Lower leg skin (tissue), 4 donors: ENCODE data around the gene SPDYE2. TPM values are rescaled to one million over a fixed set of nuclear protein-coding genes. Genes with fewer than 3 reads are reported as not detected.
"Not testable (repeated sequence)": the region's sequence is repeated elsewhere in the genome, so short reads cannot be mapped to it uniquely, and the experiment has no call there.

Experiments
- DNase-seq, 2 donors: peaks; one replicate each; pipeline ENCODE4 v3.0.0-alpha.2; 2019; ENCODE audit warnings: low spot score in 2 of 2
- H3K4me3 ChIP-seq: fragments of 200-600 bp; sonication (generic); 2 replicates; pipeline ENCODE4 v1.5.1; 2017; ENCODE audit warnings: mild to moderate bottlenecking, low read depth; ENCODE audit not compliant: poor library complexity, severe bottlenecking
- WGBS, 2 donors: methylation state at CpG; one replicate each; pipeline ENCODE4 v1.1.5; 2018; 5-methylcytosine and 5-hydroxymethylcytosine counted together
- intact Hi-C: fragments of 100-400 bp; cut with DNase I; formaldehyde crosslinking; loops from one replicate; pipeline ENCODE4 v1.15.0; 2023; ENCODE audit warnings: low total_unique reads
- total RNA-seq, 4 donors: library from RNA; depleted of rRNA; stranded (reverse); fragments of >200 nt; gene quantifications; one replicate each; pipeline ENCODE4 v1.1.0, GENCODE V29; 2016

Gene SPDYE2
- total RNA-seq, 4 donors from 2014 or later: 0.39 TPM; not detected in 3

DNA sequence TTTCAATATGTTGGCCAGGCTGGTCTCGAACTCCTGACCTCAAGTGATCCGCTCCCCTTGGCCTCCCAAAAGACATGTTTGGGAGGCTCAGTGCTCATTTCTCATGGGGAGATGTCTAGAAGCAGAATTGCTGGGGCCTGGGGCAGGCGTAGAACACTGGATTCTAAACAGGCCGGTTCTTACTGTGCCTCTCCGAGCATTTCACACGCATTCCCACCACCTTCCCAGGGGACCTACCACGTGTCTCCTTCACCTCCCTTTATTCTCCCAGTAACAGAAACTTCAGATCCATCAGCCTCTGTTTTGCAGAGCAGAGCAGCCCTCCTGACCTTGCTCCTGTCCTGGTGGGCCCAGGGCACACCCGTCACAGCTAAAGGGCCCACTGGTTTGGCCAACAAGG lies 23.8 kb upstream of the SPDYE2 start:
- DNase-seq, H3K4me3 ChIP-seq, intact Hi-C loops: not testable (repeated sequence)
- 60 to 100% methylated on average over 1 of the region's 8 CpGs for WGBS, 2 donors

DNA sequence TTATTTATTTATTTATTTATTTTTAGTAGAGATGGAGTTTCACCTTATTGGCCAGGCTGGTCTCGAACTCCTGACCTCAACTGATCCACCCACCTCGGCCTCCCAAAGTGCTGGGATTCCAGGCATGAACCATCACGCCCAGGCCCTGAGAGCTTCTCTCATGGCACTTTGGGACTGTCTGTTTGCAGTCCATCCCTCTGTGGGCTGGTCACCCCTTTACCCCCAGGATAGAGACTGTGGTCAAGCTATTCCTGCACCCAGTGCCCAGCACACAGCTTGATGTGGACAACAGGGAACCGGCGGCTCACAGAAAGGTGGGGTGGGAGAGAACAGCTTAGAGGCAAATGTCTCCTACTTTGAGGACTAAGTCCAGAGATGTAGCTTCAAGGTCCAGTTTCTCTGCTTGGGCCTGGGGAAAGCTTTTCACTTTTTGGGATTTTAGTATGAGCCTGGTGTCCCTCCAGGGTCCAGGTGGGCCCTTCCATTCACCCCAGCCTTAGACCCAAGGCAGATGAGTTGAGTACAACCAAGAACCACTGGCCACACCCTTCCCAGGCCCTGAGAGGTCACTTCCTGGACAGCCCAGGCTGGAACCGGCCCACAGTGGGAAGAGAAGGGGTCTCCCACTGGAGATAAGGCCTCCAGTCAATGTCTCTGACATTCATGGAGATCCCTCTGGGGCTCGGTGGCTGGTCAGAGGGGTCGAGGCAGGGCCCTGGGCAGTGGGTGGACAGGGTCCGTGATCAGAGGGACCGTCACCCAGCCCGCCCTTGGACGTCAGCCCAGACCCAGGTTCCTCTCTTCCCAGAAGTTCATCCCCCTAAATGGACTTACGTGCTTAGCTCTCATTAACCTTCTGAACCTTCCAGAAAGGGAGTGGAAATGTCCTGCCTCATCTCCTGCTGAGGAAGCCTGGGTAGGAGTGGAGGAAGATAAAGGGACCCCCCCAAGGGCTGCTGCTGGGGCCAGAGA lies 22.9 kb upstream of the SPDYE2 start:
- H3K4me3 ChIP-seq, intact Hi-C loops: not testable (repeated sequence)
- 71% methylated on average over 1 of the region's 13 CpGs; no CpG with 5 or more reads in 1 of the 2 donors for WGBS, 2 donors
- peak in 1 of 2 donors; percentile 50 for DNase-seq

DNA sequence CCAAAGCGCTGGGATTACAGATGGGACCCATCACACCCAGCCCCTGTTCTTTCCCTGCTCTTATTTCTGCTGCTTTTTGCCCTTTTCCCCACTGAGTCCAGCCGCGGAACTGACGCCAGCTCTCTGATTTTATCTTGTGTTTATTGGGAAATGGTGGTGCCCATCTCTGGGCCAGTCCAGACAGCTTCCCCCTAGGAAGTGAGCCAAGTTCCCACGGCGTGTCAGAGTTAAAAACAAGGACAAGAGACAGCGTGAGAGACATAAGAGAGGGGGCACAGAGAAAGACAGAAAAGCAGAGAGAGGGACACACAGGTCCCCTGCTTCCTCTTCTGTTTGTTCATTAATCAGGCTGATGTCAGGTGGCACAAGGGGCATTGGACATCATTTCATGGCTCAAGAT lies 19.4 kb upstream of the SPDYE2 start:
- H3K4me3 ChIP-seq, intact Hi-C loops: not testable (repeated sequence)
- peak in 1 of 2 donors; percentile 30 for DNase-seq
- no CpG with 5 or more reads among the region's 7 CpGs for WGBS, 2 donors

DNA sequence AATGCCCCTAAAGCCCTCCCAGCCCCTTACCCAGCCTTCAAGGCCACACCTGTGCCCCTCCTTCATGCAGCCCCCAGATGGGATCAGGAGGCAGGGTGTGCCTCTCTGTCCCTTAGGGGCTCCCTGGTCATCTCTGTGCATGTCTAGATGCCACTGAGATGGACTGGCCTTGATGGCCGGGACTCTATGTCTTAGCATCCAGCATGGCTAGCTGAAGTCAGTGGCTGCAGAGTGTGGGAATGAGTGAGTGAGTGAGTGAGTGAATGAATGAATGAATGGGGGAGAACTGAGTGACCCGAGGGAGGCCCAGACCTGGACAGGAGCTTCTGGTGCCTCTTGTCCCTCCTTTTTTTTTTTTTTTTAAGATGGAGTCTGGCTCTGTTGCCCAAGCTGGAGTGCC lies 18.9 kb upstream of the SPDYE2 start:
- 96 to 98% methylated on average over 2 of the region's 2 CpGs for WGBS, 2 donors
- H3K4me3 ChIP-seq, DNase-seq, intact Hi-C loops: not testable (repeated sequence)

DNA sequence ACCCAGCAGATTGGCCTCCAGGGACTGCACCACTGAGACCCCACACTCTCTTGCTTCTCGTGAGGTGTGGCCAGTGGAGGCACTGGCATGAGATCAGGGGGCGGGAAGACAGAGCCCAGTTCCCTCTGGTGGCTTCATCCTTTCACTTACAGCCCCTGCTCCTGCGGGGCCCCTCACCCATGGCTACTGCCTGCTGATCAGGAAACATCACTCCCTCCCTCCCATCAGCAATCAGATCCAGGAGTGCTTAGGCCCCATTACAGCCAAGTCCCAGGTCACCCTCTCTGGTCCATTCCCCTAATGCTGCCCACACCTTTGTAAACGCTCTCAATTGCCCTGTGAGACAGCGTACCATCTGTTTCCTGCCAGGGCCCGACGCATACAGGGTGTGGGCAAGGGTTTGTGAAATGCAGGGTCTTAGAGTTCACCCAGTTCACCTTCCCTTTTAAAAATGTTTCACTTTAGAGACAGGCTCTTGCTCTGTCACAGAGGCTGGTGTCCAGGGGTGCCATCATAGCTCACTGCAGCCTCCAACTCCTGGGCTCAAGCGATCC lies 15.9 kb upstream of the SPDYE2 start:
- H3K4me3 ChIP-seq, intact Hi-C loops, DNase-seq: not testable (repeated sequence)
- 62 to 85% methylated on average over 2 to 5 of the region's 8 CpGs for WGBS, 2 donors

DNA sequence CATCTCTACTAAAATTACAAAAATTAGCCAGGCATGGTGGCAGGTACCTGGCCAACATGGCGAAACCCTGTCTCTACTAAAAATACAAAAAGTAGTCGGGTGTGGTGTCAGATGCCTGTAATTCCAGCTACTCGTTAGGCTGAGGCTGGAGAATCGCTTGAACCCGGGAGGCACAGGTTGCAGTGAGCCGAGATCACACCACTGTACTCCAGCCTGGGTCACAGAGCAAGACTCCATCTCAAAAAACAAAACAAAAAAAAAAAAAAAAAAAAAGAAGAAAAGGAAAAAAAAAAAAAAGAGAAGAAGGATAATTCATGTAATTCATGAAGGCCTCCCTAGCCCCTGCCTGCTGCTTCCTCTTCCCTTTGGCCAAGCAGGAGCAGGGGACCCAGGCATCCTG lies 10.4 kb upstream of the SPDYE2 start:
- H3K4me3 ChIP-seq, DNase-seq, intact Hi-C loops: not testable (repeated sequence)
- WGBS, 2 donors: 86% methylated on average over 5 of the region's 6 CpGs; no CpG with 5 or more reads in 1 of the 2 donors

DNA sequence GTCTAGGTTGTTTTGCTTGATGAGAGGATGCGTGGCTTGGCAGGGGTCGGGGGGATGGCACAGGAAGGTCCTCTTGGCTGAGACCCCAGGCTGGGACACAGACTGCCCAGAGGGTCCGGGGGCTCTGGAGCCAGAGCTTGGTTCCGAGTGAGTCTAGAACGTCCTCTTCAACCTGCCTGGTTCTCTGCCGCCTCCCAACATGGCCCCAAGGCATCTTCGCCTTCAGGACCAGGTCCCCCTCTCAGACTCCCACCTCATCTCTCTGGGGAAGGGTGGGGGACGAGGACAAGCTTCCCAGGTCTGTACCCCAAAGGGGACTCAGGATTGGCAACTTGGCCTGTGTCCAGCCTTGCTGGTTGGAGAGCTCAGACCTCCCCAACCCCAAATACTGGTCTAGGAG lies 8.9 kb upstream of the SPDYE2 start:
- intact Hi-C loops, DNase-seq, H3K4me3 ChIP-seq: not testable (repeated sequence)
- no CpG with 5 or more reads among the region's 8 CpGs for WGBS, 2 donors

DNA sequence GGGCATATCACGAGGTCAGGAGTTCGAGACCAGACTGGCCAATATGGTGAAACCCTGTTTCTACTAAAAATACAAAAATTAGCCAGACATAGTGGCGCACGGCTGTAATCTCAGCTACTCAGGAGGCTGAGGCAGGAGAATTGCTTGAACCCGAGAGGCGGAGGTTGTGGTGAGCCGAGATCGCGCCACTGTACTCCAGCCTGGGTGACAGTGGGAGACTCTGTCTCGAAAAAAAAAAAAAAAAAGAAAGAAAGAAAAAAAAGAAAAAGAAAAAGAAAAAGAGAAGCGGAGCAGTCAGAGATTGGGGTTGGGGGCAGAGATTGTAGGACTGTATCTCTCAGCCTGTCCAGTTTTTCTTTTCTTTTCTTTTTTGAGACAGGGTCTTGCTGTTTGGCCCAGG lies 8.3 kb upstream of the SPDYE2 start:
- intact Hi-C loops, DNase-seq, H3K4me3 ChIP-seq: not testable (repeated sequence)
- WGBS, 2 donors: 86% methylated on average over 6 of the region's 11 CpGs; no CpG with 5 or more reads in 1 of the 2 donors

DNA sequence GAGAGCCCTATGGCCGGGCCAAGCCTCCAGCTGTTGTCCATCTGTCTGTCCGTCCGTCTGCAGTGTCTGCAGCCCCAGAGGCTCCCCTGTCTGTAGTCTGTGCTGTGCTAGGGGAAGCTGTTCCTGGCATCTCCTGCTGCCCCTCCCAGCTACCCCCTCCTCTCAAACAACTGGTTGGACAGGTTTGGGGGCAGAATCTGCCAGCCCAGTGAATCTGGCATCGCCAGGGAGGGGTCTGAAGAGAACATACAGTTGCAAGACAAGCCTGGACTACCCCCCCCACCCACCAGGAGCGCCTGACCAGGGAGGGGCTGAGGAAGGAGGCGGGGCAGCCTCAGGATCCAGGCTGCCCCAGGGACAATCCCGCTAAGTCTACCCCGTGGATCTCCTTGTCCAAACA lies 7.4 kb upstream of the SPDYE2 start, which contains the start of gene UPK3BL2:
Gene UPK3BL2, minus strand, starts transcription at position 101 of the 400 bp plus-strand sequence. Its CDS starts 60 bp downstream, at position 41.
- DNase-seq, H3K4me3 ChIP-seq, intact Hi-C loops: not testable (repeated sequence)
- WGBS, 2 donors: no CpG with 5 or more reads among the region's 8 CpGs

DNA sequence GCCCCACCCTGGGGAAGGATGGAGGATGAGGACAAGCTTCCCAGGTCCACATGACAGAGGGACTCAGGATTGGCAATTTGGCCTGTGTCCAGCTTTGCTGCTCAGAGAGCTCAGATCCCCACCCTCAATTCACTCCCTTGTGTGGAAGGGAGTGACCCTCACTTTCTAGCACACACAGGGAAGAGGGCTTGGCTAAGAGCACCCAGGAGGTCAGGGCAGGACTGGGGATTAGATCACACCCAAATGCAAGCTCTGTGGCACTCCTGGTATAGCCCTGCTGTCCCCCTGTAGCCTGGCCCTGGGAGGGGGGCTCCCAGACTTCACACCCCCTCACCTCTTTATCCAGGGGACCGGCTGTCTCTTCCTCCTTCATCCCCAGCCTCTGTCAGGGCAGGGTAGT lies 6.7 kb upstream of the SPDYE2 start:
- H3K4me3 ChIP-seq, DNase-seq, intact Hi-C loops: not testable (repeated sequence)
- 100% methylated on average over 1 of the region's 1 CpG; no CpG with 5 or more reads in 1 of the 2 donors for WGBS, 2 donors

DNA sequence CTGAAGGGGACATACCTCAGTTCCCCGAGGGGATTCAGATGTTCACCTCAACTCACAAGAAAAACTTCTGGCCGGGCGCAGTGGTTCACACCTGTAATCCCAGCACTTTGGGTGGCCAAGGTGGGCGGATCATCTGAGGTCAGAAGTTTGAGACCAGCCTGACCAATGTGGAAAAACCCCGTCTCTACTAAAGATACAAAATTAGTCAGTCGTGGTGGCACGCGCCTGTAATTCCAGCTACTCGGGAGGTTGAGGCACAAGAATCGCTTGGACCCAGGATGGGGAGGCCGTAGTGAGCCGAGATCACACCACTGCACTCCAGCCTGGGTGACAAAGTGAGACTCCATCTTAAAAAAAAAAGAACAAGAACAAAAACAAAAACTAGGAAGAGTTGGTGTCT lies 5.7 kb upstream of the SPDYE2 start:
- 97% methylated on average over 5 of the region's 12 CpGs; no CpG with 5 or more reads in 1 of the 2 donors for WGBS, 2 donors
- intact Hi-C loops, H3K4me3 ChIP-seq, DNase-seq: not testable (repeated sequence)

DNA sequence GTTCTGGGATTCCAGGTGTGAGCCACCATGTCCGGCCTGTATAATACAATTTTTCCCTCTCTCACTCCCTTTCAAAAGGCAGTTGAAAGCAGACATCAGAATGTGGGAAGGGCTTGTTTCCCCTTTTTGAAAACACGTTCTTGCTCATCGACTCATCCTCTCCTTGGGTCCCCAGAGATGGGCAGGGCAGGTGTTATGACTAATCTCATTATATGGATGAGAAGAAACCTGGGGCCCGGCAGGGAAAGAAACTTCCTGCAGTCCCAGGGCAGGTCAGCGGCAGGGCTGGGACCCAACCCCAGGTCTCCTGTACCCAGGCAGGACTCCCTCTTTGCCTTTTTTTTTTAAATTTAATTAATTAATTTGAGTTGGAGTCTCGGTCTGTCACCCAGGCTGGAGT lies 4.7 kb upstream of the SPDYE2 start:
- WGBS, 2 donors: 72% methylated on average over 2 of the region's 6 CpGs; no CpG with 5 or more reads in 1 of the 2 donors
- intact Hi-C loops, DNase-seq, H3K4me3 ChIP-seq: not testable (repeated sequence)

DNA sequence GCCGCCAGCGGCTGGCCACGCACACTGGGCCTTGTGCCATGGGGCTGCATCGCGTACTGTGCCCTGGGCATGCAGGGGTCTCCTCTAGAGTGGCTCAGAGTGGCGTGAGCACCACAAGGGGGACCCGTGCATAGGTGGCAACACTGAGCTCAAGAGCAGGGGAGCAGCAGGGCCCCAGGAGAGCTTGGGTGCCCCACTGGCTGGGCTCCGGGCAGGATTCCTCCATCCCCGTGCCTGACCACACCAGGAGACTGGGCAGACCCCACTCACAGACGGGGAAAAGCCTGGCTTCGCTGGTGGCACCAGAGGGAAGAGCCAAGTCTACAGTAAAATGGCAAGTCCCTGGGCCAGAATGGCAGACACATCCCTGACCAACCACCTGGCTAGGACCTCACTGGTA lies 17.6 kb downstream of the SPDYE2 start:
- WGBS, 2 donors: 96 to 100% methylated on average over 4 of the region's 11 CpGs
- DNase-seq, intact Hi-C loops, H3K4me3 ChIP-seq: not testable (repeated sequence)
